Left hindlimb (tissue), 1 donor: ENCODE measurements around the gene DUSP9.
A peak's percentile ranks its signal among the peaks of the same experiment; 100 is the strongest.
"Not testable (repeated sequence)": the region's sequence is repeated elsewhere in the genome, so short reads cannot be mapped to it uniquely, and the experiment has no call there.

ENCODE experiments used
- DNase-seq: peaks from one replicate; pipeline ENCODE4 v3.0.0-alpha.2; 2018

The DUSP9 gene

GRCh38 chrX:153673428-153674218, 26.6 kb downstream of the DUSP9 start, which contains the start of gene PNCK:
Gene PNCK (minus strand): TSS chrX:153673813. CDS start chrX:153673076, 737 bp downstream.
- DNase-seq, result no peak

- no peak for DNase-seq
Measured at GRCh38 chrX:153674219-153674851, 27.3 kb downstream of the DUSP9 start.

GRCh38 chrX:153681175-153681574, 34.2 kb downstream of the DUSP9 start:
- DNase-seq, result no peak

- DNase-seq, result not testable (repeated sequence)
Measured at GRCh38 chrX:153683486-153683885, 36.5 kb downstream of the DUSP9 start.

- DNase-seq, result no peak
Measured at GRCh38 chrX:153684467-153685155, 37.6 kb downstream of the DUSP9 start.

- DNase-seq, result no peak
Measured at GRCh38 chrX:153685156-153685536, 38.1 kb downstream of the DUSP9 start.

- no peak for DNase-seq
Measured at GRCh38 chrX:153685751-153686696, 39.0 kb downstream of the DUSP9 start.

GRCh38 chrX:153686711-153687110, 39.7 kb downstream of the DUSP9 start:
- no peak for DNase-seq

GRCh38 chrX:153687121-153688039, 40.4 kb downstream of the DUSP9 start, which contains the start of gene SLC6A8:
Gene SLC6A8 (plus strand): TSS chrX:153687926. CDS start chrX:153688575, 649 bp downstream.
- peak; percentile 82 for DNase-seq

- no peak for DNase-seq
Measured at GRCh38 chrX:153688071-153688470, 41.1 kb downstream of the DUSP9 start.

- no peak for DNase-seq
Measured at GRCh38 chrX:153688506-153688905, 41.5 kb downstream of the DUSP9 start.

GRCh38 chrX:153688911-153689590, 42.0 kb downstream of the DUSP9 start:
- DNase-seq, result peak; percentile 64

GRCh38 chrX:153689654-153690465, 42.9 kb downstream of the DUSP9 start:
- DNase-seq, result no peak

- DNase-seq, result no peak
Measured at GRCh38 chrX:153690466-153690865, 43.5 kb downstream of the DUSP9 start.

- DNase-seq, result not testable (repeated sequence)
Measured at GRCh38 chrX:153691032-153691827, 44.2 kb downstream of the DUSP9 start.

GRCh38 chrX:153692003-153692402, 45.0 kb downstream of the DUSP9 start:
- DNase-seq, result no peak

GRCh38 chrX:153692611-153693156, 45.7 kb downstream of the DUSP9 start:
- DNase-seq, result no peak
